ENCODE data around the gene SGMS1.
A peak's percentile ranks its signal among the peaks of the same experiment; 100 is the strongest.
"Not testable (repeated sequence)": the region's sequence is repeated elsewhere in the genome, so short reads cannot be mapped to it uniquely, and the experiment has no call there.

Gene SGMS1

GRCh38 chr10:50367732-50368131 lies 256.0 kb downstream of the SGMS1 start:
- H3K14ac ChIP-seq (ENCODE audit: low read length in 2 of 2) = no peak overlapping the region
- H3K79me1 ChIP-seq (replicated peaks; ENCODE audit: low read length, poor library complexity, severe bottlenecking) = peaks cover 6% of the 10 kb centered on the region
- no peaks in the 10 kb centered on the region for H3K36me3 ChIP-seq (ENCODE audit: control insufficient read depth in 1 of 2, insufficient read depth in 2 of 2, low read depth in 1 of 2, low read length in 2 of 2)
- DNase-seq = peak; percentile 42
- no peak overlapping the region for H2BK120ac ChIP-seq (ENCODE audit: low read depth, low read length)
- no peaks in the 10 kb centered on the region for H3K9me3 ChIP-seq (ENCODE audit: control insufficient read depth, low read length)
- H3K27ac ChIP-seq (ENCODE audit: low read length, poor library complexity, severe bottlenecking) = no peak overlapping the region
- H3K4me1 ChIP-seq (ENCODE audit: control insufficient read depth, insufficient read depth, low read depth, low read length) = no peaks in the 10 kb centered on the region
- H4K91ac ChIP-seq (ENCODE audit: low read length) = no peak overlapping the region
- H3K18ac ChIP-seq (ENCODE audit: low read depth in 1 of 2, low read length in 2 of 2) = no peak overlapping the region
- H2BK5ac ChIP-seq (ENCODE audit: low read depth, low read length, poor library complexity, severe bottlenecking) = no peak overlapping the region
- H2AFZ ChIP-seq (ENCODE audit: low read depth, low read length) = no peak overlapping the region
- no peak overlapping the region for H2BK15ac ChIP-seq (ENCODE audit: low read depth, poor library complexity, severe bottlenecking)
- no peak overlapping the region for H4K8ac ChIP-seq (ENCODE audit: low read length)
- no peak overlapping the region for H3K9ac ChIP-seq (ENCODE audit: low read length)
- 50% methylated on average over 1 of the region's 1 CpG for WGBS
- no peak overlapping the region for H2AK5ac ChIP-seq (ENCODE audit: low read length, severe bottlenecking)
- H3K27me3 ChIP-seq (ENCODE audit: control insufficient read depth in 1 of 2, insufficient read depth in 1 of 2, low read length in 2 of 2) = no peaks in the 10 kb centered on the region
- no peak overlapping the region for H3K4ac ChIP-seq (ENCODE audit: low read depth in 1 of 2, low read length in 2 of 2)
- no peak overlapping the region for H3K4me3 ChIP-seq (ENCODE audit: insufficient read depth in 1 of 2, low read depth in 1 of 2, low read length in 2 of 2)
- H3K4me2 ChIP-seq (ENCODE audit: low read length, poor library complexity, severe bottlenecking) = no peak overlapping the region
- H3K23ac ChIP-seq (ENCODE audit: low read length in 2 of 2) = no peak overlapping the region
- no peak overlapping the region for H2BK12ac ChIP-seq (ENCODE audit: low read length in 2 of 2)

GRCh38 chr10:50366421-50366820 lies 257.3 kb downstream of the SGMS1 start:
- no CpG with 5 or more reads among the region's 4 CpGs for WGBS

GRCh38 chr10:50364730-50365129 lies 259.0 kb downstream of the SGMS1 start:
- 94% methylated on average over 3 of the region's 3 CpGs for WGBS
- H4K91ac ChIP-seq (ENCODE audit: low read length); H2BK12ac ChIP-seq (ENCODE audit: low read length in 2 of 2); H3K4me2 ChIP-seq (ENCODE audit: low read length, poor library complexity, severe bottlenecking); DNase-seq; H3K9me3 ChIP-seq (ENCODE audit: control insufficient read depth, low read length); H3K9ac ChIP-seq (ENCODE audit: low read length); H3K27ac ChIP-seq (ENCODE audit: low read length, poor library complexity, severe bottlenecking); H3K14ac ChIP-seq (ENCODE audit: low read length in 2 of 2); H2AFZ ChIP-seq (ENCODE audit: low read depth, low read length); H2AK5ac ChIP-seq (ENCODE audit: low read length, severe bottlenecking); H3K4me1 ChIP-seq (ENCODE audit: control insufficient read depth, insufficient read depth, low read depth, low read length); H4K8ac ChIP-seq (ENCODE audit: low read length); H3K4me3 ChIP-seq (ENCODE audit: insufficient read depth in 1 of 2, low read depth in 1 of 2, low read length in 2 of 2); H3K27me3 ChIP-seq (ENCODE audit: control insufficient read depth in 1 of 2, insufficient read depth in 1 of 2, low read length in 2 of 2); H2BK15ac ChIP-seq (ENCODE audit: low read depth, poor library complexity, severe bottlenecking); H3K79me1 ChIP-seq (replicated peaks; ENCODE audit: low read length, poor library complexity, severe bottlenecking); H2BK5ac ChIP-seq (ENCODE audit: low read depth, low read length, poor library complexity, severe bottlenecking); H2BK120ac ChIP-seq (ENCODE audit: low read depth, low read length); H3K23ac ChIP-seq (ENCODE audit: low read length in 2 of 2); H3K18ac ChIP-seq (ENCODE audit: low read depth in 1 of 2, low read length in 2 of 2); H3K4ac ChIP-seq (ENCODE audit: low read depth in 1 of 2, low read length in 2 of 2); H3K36me3 ChIP-seq (ENCODE audit: control insufficient read depth in 1 of 2, insufficient read depth in 2 of 2, low read depth in 1 of 2, low read length in 2 of 2): not testable (repeated sequence)

More at GRCh38 chr10:50366421-50366820, 257.3 kb downstream of the SGMS1 start:
- not testable (repeated sequence) for H2AK5ac ChIP-seq (ENCODE audit: low read length, severe bottlenecking); H3K27ac ChIP-seq (ENCODE audit: low read length, poor library complexity, severe bottlenecking); H3K4ac ChIP-seq (ENCODE audit: low read depth in 1 of 2, low read length in 2 of 2); H3K9me3 ChIP-seq (ENCODE audit: control insufficient read depth, low read length); H3K27me3 ChIP-seq (ENCODE audit: control insufficient read depth in 1 of 2, insufficient read depth in 1 of 2, low read length in 2 of 2); H2BK12ac ChIP-seq (ENCODE audit: low read length in 2 of 2); H3K9ac ChIP-seq (ENCODE audit: low read length); H3K23ac ChIP-seq (ENCODE audit: low read length in 2 of 2); H3K4me2 ChIP-seq (ENCODE audit: low read length, poor library complexity, severe bottlenecking); H2BK120ac ChIP-seq (ENCODE audit: low read depth, low read length); H3K79me1 ChIP-seq (replicated peaks; ENCODE audit: low read length, poor library complexity, severe bottlenecking); H2BK15ac ChIP-seq (ENCODE audit: low read depth, poor library complexity, severe bottlenecking); H3K14ac ChIP-seq (ENCODE audit: low read length in 2 of 2); H3K36me3 ChIP-seq (ENCODE audit: control insufficient read depth in 1 of 2, insufficient read depth in 2 of 2, low read depth in 1 of 2, low read length in 2 of 2); H2BK5ac ChIP-seq (ENCODE audit: low read depth, low read length, poor library complexity, severe bottlenecking); DNase-seq; H4K8ac ChIP-seq (ENCODE audit: low read length); H3K4me3 ChIP-seq (ENCODE audit: insufficient read depth in 1 of 2, low read depth in 1 of 2, low read length in 2 of 2); H3K18ac ChIP-seq (ENCODE audit: low read depth in 1 of 2, low read length in 2 of 2); H2AFZ ChIP-seq (ENCODE audit: low read depth, low read length); H3K4me1 ChIP-seq (ENCODE audit: control insufficient read depth, insufficient read depth, low read depth, low read length); H4K91ac ChIP-seq (ENCODE audit: low read length)

- Histone ChIP-seq H3K36me3 (ENCODE audit: control insufficient read depth in 1 of 2, insufficient read depth in 2 of 2, low read depth in 1 of 2, low read length in 2 of 2) (no peaks in the 10 kb centered on the region), H3K9me3 (ENCODE audit: control insufficient read depth, low read length) (no peaks in the 10 kb centered on the region), H2AK5ac (ENCODE audit: low read length, severe bottlenecking) (no peak overlapping the region), H3K79me1 (replicated peaks; ENCODE audit: low read length, poor library complexity, severe bottlenecking) (peaks cover 5% of the 10 kb centered on the region), H2BK15ac (ENCODE audit: low read depth, poor library complexity, severe bottlenecking) (no peak overlapping the region), H3K4me3 (ENCODE audit: insufficient read depth in 1 of 2, low read depth in 1 of 2, low read length in 2 of 2) (no peak overlapping the region), H3K27ac (ENCODE audit: low read length, poor library complexity, severe bottlenecking) (no peak overlapping the region), H2BK5ac (ENCODE audit: low read depth, low read length, poor library complexity, severe bottlenecking) (no peak overlapping the region), H3K14ac (ENCODE audit: low read length in 2 of 2) (no peak overlapping the region), H2BK12ac (ENCODE audit: low read length in 2 of 2) (no peak overlapping the region), H4K91ac (ENCODE audit: low read length) (no peak overlapping the region), H2BK120ac (ENCODE audit: low read depth, low read length) (no peak overlapping the region), H2AFZ (ENCODE audit: low read depth, low read length) (no peak overlapping the region), H3K23ac (ENCODE audit: low read length in 2 of 2) (no peak overlapping the region), H3K27me3 (ENCODE audit: control insufficient read depth in 1 of 2, insufficient read depth in 1 of 2, low read length in 2 of 2) (no peaks in the 10 kb centered on the region), H3K4me1 (ENCODE audit: control insufficient read depth, insufficient read depth, low read depth, low read length) (no peaks in the 10 kb centered on the region), H3K4me2 (ENCODE audit: low read length, poor library complexity, severe bottlenecking) (no peak overlapping the region), H4K8ac (ENCODE audit: low read length) (no peak overlapping the region), H3K9ac (ENCODE audit: low read length) (peak overlapping the region; percentile 4), H3K18ac (ENCODE audit: low read depth in 1 of 2, low read length in 2 of 2) (no peak overlapping the region), H3K4ac (ENCODE audit: low read depth in 1 of 2, low read length in 2 of 2) (no peak overlapping the region)
- no peak for DNase-seq
- WGBS = 100% methylated on average over 1 of the region's 2 CpGs
Observed at GRCh38 chr10:50362547-50363125, 261.1 kb downstream of the SGMS1 start.
